Muscle layer of duodenum (tissue), 2 donors: Measurements from ENCODE around the gene NUDT19.
"Not testable (repeated sequence)": the region's sequence is repeated elsewhere in the genome, so short reads cannot be mapped to it uniquely, and the experiment has no call there.

Experiments
- H3K27ac ChIP-seq: one replicate; pipeline ENCODE4 v1.7.0; 2013; ENCODE audit warnings: mild to moderate bottlenecking, low read length
- H3K27me3 ChIP-seq: one replicate; pipeline ENCODE4 v1.7.0; 2013; ENCODE audit warnings: low read depth, mild to moderate bottlenecking, control low read depth, low read length
- H3K36me3 ChIP-seq, 2 donors: one replicate each; pipeline ENCODE4 v1.7.0; 2013; ENCODE audit warnings: low read length in 2 of 2, control low read depth in 1 of 2, mild to moderate bottlenecking in 1 of 2; ENCODE audit not compliant: insufficient read depth in 2 of 2, control insufficient read depth in 1 of 2
- H3K4me1 ChIP-seq, 2 donors: one replicate each; pipeline ENCODE4 v1.7.0; 2013; ENCODE audit warnings: low read length in 2 of 2, mild to moderate bottlenecking in 2 of 2, control low read depth in 1 of 2, moderate library complexity in 1 of 2; ENCODE audit not compliant: insufficient read depth in 2 of 2, control insufficient read depth in 1 of 2
- H3K4me3 ChIP-seq, 2 donors: one replicate each; pipeline ENCODE4 v1.7.0; 2013; ENCODE audit warnings: low read length in 2 of 2, low read depth in 1 of 2, mild to moderate bottlenecking in 1 of 2
- H3K9me3 ChIP-seq, 2 donors: one replicate each; pipeline ENCODE4 v1.7.0; 2013; ENCODE audit warnings: low read length in 2 of 2, control low read depth in 1 of 2, mild to moderate bottlenecking in 1 of 2; ENCODE audit not compliant: control insufficient read depth in 1 of 2
- donor health status: healthy.

Gene NUDT19

GRCh38 chr19:32746631-32747196 is 55.1 kb downstream of the NUDT19 start:
- H3K27ac ChIP-seq, H3K4me1 ChIP-seq, H3K36me3 ChIP-seq, H3K9me3 ChIP-seq, H3K4me3 ChIP-seq, H3K27me3 ChIP-seq: not testable (repeated sequence)

- no peaks in the 10 kb centered on the region for H3K4me1 ChIP-seq
- H3K36me3 ChIP-seq: no peaks in the 10 kb centered on the region
- H3K9me3 ChIP-seq: no peaks in the 10 kb centered on the region
- no peak overlapping the region for H3K27ac ChIP-seq
- H3K4me3 ChIP-seq: no peak overlapping the region
- no peaks in the 10 kb centered on the region for H3K27me3 ChIP-seq
Observed at GRCh38 chr19:32748497-32748896, 56.9 kb downstream of the NUDT19 start.

GRCh38 chr19:32748948-32749347 is 57.3 kb downstream of the NUDT19 start:
- no peaks in the 10 kb centered on the region for H3K4me1 ChIP-seq
- H3K9me3 ChIP-seq: no peaks in the 10 kb centered on the region
- no peak overlapping the region for H3K27ac ChIP-seq
- H3K36me3 ChIP-seq: no peaks in the 10 kb centered on the region
- no peaks in the 10 kb centered on the region for H3K27me3 ChIP-seq
- H3K4me3 ChIP-seq: no peak overlapping the region

- Histone ChIP-seq H3K4me1 (no peaks in the 10 kb centered on the region), H3K9me3 (no peaks in the 10 kb centered on the region)
Observed at GRCh38 chr19:32749361-32749760, 57.7 kb downstream of the NUDT19 start.

GRCh38 chr19:32750441-32751055 is 58.9 kb downstream of the NUDT19 start:
- Histone ChIP-seq H3K27me3 (no peaks in the 10 kb centered on the region), H3K27ac (no peak overlapping the region), H3K36me3 (no peaks in the 10 kb centered on the region), H3K4me1 (no peaks in the 10 kb centered on the region), H3K4me3 (no peak overlapping the region), H3K9me3 (no peaks in the 10 kb centered on the region)

More at GRCh38 chr19:32749361-32749760, 57.7 kb downstream of the NUDT19 start:
- H3K27me3 ChIP-seq: no peaks in the 10 kb centered on the region
- no peak overlapping the region for H3K4me3 ChIP-seq
- H3K36me3 ChIP-seq: no peaks in the 10 kb centered on the region
- H3K27ac ChIP-seq: no peak overlapping the region

- Histone ChIP-seq H3K27ac (no peak overlapping the region), H3K27me3 (no peaks in the 10 kb centered on the region), H3K4me3 (no peak overlapping the region), H3K4me1 (no peaks in the 10 kb centered on the region), H3K36me3 (no peaks in the 10 kb centered on the region), H3K9me3 (no peaks in the 10 kb centered on the region)
Observed at GRCh38 chr19:32751066-32751465, 59.4 kb downstream of the NUDT19 start.

GRCh38 chr19:32757189-32757588 is 65.6 kb downstream of the NUDT19 start:
- no peaks in the 10 kb centered on the region for H3K9me3 ChIP-seq
- H3K27me3 ChIP-seq: no peaks in the 10 kb centered on the region
- no peak overlapping the region for H3K4me3 ChIP-seq

More at GRCh38 chr19:32757189-32757588, 65.6 kb downstream of the NUDT19 start:
- H3K36me3 ChIP-seq: no peaks in the 10 kb centered on the region
- no peaks in the 10 kb centered on the region for H3K4me1 ChIP-seq
- H3K27ac ChIP-seq: no peak overlapping the region
